NOMO-1 treated with dmso at 0.1 percent for 144 hours (cell line): ENCODE data around the gene SLC38A8.

Source experiments
- DNase-seq: peaks from one replicate; lab custom pipeline; 2025; ENCODE audit not compliant: unreplicated experiment; lab: John Stamatoyannopoulos, UW

SLC38A8 gene

GRCh38 chr16:84000989-84001642 lies 41.5 kb downstream of the SLC38A8 start:
- no peak for DNase-seq

- no peak for DNase-seq
Measured at GRCh38 chr16:83998091-83998490, 44.5 kb downstream of the SLC38A8 start.

- DNase-seq = no peak
Measured at GRCh38 chr16:83996481-83997252, 45.9 kb downstream of the SLC38A8 start.

GRCh38 chr16:83995754-83996153 lies 46.8 kb downstream of the SLC38A8 start:
- DNase-seq = no peak

GRCh38 chr16:83994703-83995102 lies 47.9 kb downstream of the SLC38A8 start:
- DNase-seq = no peak

- peak; percentile 46 for DNase-seq
Measured at GRCh38 chr16:83994087-83994486, 48.5 kb downstream of the SLC38A8 start.

- no peak for DNase-seq
Measured at GRCh38 chr16:83992624-83993023, 50.0 kb downstream of the SLC38A8 start.

- no peak for DNase-seq
Measured at GRCh38 chr16:83990492-83990891, 52.1 kb downstream of the SLC38A8 start.

GRCh38 chr16:83989300-83989699 lies 53.3 kb downstream of the SLC38A8 start:
- no peak for DNase-seq

- DNase-seq = no peak
Measured at GRCh38 chr16:83983491-83983890, 59.1 kb downstream of the SLC38A8 start.

GRCh38 chr16:83981799-83982198 lies 60.8 kb downstream of the SLC38A8 start:
- DNase-seq = no peak

GRCh38 chr16:83980794-83981193 lies 61.8 kb downstream of the SLC38A8 start:
- DNase-seq = no peak

GRCh38 chr16:83979441-83979840 lies 63.2 kb downstream of the SLC38A8 start:
- DNase-seq = no peak

GRCh38 chr16:83978401-83978904 lies 64.1 kb downstream of the SLC38A8 start:
- DNase-seq = no peak

- no peak for DNase-seq
Measured at GRCh38 chr16:83977056-83977815, 65.4 kb downstream of the SLC38A8 start.

- DNase-seq = no peak
Measured at GRCh38 chr16:83975590-83976260, 66.9 kb downstream of the SLC38A8 start.

- DNase-seq = no peak
Measured at GRCh38 chr16:83974475-83974874, 68.1 kb downstream of the SLC38A8 start.

- no peak for DNase-seq
Measured at GRCh38 chr16:83973581-83974385, 68.8 kb downstream of the SLC38A8 start.

- no peak for DNase-seq
Measured at GRCh38 chr16:83973077-83973476, 69.5 kb downstream of the SLC38A8 start.

GRCh38 chr16:83972256-83973008 lies 70.2 kb downstream of the SLC38A8 start:
- no peak for DNase-seq
